UCSD-AML1 (cell line): Measurements from ENCODE around the gene TACC3.

Experiments used
- DNase-seq: peaks from one replicate; lab custom pipeline; 2025; ENCODE audit not compliant: unreplicated experiment; lab: John Stamatoyannopoulos, UW

Gene TACC3

DNA sequence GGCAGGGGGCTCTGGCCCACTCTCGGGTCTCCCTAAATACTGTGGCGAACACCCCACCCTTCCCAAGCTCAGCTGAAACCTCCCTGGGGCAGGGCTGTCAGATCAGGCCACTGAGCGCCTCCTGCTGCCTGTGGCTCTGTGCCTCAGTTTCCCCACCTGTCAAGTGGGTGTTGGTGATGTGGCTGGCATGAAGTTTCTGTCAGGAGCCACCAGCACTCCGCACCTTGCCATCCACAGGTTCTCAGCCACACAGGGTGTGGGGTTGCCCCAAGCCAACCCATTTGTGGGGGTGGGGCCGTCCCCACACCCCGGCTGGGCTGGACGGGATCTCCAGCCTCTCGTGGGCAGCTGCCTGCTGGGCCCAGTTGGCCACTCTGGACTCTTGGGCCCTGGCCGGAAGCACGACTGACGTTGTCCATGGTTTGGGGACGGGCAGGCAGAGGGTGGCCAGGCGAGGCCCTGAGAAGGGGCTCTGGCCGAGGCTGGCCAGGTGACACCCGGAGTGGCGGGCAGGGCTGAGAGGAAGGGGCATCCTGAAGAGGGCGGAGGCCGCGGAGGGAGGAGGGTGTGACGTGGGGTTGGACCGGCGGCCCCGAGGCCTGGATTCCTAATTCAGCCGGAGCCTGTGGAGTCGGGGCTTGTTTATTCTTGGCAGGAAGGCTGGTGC, 66.2 kb downstream of the TACC3 start:
- no peak for DNase-seq

DNA sequence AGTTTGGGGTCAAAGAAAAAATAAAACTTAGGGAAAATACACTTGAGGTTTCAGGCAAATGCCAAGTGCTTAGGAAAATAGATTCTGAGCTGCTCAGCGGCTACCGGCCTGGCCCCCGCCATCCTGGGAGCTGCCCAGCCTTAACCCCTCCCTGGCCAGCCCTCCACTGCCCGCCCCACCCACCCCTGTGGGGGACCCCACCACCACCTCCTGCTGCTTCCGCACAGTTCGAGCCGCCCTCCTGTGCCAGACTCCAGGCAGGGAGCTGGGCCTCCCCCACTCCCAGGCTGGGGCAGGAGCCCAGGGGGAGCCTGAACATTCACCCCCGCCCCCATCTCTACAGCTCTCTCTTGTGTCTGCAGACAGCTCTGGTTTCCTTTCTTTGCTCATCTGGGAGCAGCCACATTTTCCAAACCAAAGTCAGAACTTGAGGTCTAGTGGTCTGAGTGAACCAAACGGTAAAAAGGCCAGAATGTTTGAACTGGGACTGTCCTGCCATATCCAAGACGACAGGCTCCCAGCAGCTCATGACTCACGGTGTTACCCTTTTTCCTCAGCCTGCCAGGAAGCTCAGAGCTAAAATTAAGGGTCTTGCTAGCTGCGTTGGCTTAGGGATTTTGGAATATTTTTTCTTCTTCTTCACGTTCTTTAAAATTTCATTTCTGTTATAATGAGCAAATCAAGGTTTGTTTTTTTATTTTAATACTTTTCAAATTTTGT, 67.1 kb downstream of the TACC3 start:
- no peak for DNase-seq

DNA sequence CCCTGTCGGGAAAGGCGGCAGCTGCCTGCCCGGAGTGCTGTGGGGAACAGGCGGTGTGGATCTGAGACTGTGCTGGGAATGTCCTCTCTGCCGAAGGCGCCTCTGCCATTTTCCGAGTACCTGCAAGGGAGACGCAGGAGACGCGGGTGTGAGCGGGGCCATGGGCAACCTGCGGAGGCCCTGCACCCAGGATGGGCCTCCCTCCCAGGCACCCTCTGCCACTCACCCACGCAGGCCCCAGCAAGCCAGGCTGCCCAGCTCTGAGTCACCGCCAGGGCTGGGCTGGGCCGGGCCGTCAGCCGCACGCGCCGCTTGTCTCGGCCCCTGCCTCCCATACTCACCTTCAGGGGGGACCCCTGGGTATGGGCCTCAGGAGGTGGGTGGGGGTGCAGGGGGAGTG, 68.2 kb downstream of the TACC3 start:
- no peak for DNase-seq

DNA sequence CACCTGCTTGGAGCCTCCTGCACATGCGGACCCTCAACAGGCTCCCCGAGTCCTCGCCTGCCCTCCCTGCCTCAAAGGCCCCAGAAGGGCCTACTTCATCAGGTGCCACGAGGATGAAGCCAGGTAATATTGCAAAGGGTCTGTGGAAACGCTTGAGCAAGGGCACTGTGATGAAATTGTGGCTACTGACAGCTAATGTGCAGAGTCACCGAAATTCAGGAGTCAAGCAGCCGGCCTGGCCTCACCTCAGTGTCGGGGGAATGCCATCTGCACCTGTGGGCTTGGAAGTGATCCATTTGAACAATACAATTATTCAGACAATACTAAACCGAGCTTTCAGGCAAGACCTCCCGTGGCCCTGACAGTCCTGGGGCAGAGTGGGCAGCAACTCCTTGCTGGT, 68.7 kb downstream of the TACC3 start:
- no peak for DNase-seq

DNA sequence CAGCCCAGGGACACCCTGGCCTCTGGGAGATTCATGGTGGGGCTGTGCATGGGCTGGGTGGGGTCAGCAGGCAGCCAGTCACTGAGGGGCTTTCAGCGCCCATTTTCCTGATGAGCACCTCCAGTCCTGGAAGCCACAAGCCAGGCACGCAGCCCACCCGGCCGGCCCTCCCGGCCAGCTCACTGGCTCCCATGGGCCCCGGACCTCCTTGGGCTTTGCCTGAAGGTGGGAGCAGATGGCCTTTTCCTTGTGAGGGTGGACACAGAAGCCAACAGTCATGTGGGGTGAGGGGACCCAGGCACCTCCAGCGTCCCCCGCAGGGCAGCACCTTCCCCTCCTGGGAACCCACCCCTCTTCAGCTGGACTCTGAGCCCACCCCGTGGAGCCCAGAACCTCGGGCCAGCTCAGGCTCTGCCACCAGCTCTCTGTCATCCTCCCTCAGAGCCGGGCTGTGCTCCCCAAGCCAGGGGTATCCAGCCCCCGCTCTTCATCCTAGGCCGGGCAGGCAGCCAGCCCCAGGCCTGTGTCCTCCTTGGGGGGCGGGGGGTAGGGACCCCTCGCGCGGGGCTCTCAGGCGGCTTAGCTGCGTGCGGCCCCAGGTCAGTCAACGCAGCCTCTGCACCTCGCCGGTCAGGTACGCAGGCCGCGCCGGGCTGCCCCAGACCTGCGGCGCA, 71.0 kb downstream of the TACC3 start:
- DNase-seq: no peak

DNA sequence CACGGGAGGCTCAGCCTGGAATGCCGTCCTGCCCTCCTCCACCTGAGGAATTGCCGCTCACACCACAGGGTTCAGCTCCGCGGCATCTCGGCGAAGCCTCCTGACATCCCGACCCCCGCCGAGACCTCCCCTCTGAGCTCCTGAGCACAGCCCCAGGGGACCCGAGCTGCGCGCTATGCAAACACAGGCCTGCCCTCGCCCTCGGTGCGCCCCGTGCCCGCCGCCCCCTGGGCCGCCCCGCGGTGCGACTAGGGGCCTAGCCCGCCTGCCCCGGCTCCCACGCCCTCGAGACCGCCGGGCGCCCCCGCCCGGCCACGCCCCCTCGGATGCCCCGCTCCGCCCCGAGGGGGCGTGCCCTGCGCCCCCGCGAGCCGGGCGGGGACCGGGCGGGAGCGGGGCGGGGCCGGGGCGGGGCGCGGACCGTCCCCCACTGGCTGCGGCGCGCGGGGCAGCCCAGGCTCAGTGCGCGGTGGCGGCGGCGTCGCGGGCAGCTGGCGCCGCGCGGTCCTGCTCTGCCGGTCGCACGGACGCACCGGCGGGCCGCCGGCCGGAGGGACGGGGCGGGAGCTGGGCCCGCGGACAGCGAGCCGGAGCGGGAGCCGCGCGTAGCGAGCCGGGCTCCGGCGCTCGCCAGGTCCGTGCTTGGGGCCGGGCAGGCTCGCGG, 71.6 kb downstream of the TACC3 start, which contains the start of gene FGFR3:
FGFR3 (plus strand) TSS at position 462 of the 664 bp plus-strand sequence. CDS start 642 bp downstream, outside the sequence.
- DNase-seq: peak; percentile 56

DNA sequence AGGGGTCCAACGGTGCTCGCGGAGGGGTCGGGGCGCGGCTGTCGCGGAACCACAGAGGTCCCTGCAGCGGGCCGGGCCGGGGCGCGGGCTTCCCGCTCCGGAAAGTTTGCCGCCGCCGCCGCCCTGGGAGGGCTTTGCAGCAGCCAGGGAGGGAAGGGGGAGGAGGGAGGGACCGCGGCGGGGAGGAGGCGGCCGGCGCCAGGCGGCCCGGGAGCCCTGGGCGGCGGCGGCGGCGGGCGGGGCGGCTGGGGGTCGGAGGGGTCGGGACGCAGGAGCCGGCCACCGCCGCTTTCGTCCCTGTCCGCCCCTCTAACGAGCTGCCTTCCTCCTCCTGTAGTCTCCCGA, 72.1 kb downstream of the TACC3 start:
- peak; percentile 39 for DNase-seq

DNA sequence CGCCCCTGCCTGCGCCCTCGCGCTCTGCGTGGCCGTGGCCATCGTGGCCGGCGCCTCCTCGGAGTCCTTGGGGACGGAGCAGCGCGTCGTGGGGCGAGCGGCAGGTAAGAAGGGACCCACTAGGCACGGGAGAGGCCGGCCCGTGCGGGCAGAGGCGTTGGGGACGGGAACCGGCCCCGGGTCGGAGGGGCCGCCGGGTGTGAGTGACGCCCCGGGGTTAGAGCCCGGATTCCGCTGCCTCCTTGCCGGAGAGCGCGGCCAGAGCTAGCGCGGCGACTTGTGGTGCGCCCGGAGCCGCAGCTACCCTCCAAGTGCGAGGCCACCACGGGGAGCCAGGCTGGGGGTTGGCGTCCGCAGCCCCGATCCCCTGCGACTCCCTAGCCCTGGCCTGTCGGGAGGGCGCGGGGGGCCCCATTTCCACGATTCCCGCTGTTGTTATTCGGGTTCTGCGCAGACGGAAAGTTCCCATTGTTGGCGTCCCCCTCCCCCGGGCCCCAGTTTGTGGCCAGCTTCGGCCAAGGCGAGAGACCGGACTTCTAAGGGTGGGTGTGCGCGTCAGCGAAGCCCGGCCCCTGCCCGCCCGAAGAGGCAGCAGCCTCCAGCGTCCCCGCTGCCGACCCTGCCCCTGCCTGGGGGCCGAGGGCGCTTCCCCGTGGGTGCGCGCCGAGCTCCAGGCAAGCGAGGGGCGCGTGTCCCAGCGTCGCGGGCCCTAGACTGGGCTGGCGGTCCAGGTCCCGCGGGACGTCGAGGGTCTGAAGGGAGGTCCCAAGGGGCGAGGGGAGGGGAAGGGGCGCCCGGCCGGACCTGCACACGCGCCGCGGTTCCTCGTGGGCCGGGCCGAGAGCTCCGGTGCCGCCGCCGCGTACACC, 72.9 kb downstream of the TACC3 start:
- DNase-seq: no peak
